ENCODE data around the gene CAMK2D.

CAMK2D gene

GRCh38 chr4:113607998-113608397, 153.5 kb downstream of the CAMK2D start:
- Histone ChIP-seq H3K9ac (ENCODE audit: low read depth, low read length) (no peak overlapping the region), H3K4me3 (ENCODE audit: low read depth, low read length) (no peak overlapping the region)

GRCh38 chr4:113607147-113607720, 154.3 kb downstream of the CAMK2D start:
- no peaks in the 10 kb centered on the region for H3K27me3 ChIP-seq (ENCODE audit: control insufficient read depth, insufficient read depth, low read length)
- H3K27ac ChIP-seq (ENCODE audit: low read depth, low read length), result no peak overlapping the region
- no peak overlapping the region for H3K9ac ChIP-seq (ENCODE audit: low read depth, low read length)
- no peaks in the 10 kb centered on the region for H3K4me1 ChIP-seq (ENCODE audit: control insufficient read depth, insufficient read depth, low read length)
- H3K9me3 ChIP-seq (ENCODE audit: control insufficient read depth, insufficient read depth, low read length), result no peaks in the 10 kb centered on the region
- H3K36me3 ChIP-seq (ENCODE audit: control insufficient read depth, insufficient read depth, low read length), result no peaks in the 10 kb centered on the region
- H3K4me3 ChIP-seq (ENCODE audit: low read depth, low read length), result no peak overlapping the region

More at GRCh38 chr4:113607998-113608397, 153.5 kb downstream of the CAMK2D start:
- no peaks in the 10 kb centered on the region for H3K27me3 ChIP-seq (ENCODE audit: control insufficient read depth, insufficient read depth, low read length)
- no peaks in the 10 kb centered on the region for H3K9me3 ChIP-seq (ENCODE audit: control insufficient read depth, insufficient read depth, low read length)
- H3K27ac ChIP-seq (ENCODE audit: low read depth, low read length), result no peak overlapping the region
- no peaks in the 10 kb centered on the region for H3K36me3 ChIP-seq (ENCODE audit: control insufficient read depth, insufficient read depth, low read length)
- H3K4me1 ChIP-seq (ENCODE audit: control insufficient read depth, insufficient read depth, low read length), result no peaks in the 10 kb centered on the region

- H3K27ac ChIP-seq (ENCODE audit: low read depth, low read length), result no peak overlapping the region
- no peaks in the 10 kb centered on the region for H3K4me1 ChIP-seq (ENCODE audit: control insufficient read depth, insufficient read depth, low read length)
- no peak overlapping the region for H3K4me3 ChIP-seq (ENCODE audit: low read depth, low read length)
- H3K9ac ChIP-seq (ENCODE audit: low read depth, low read length), result no peak overlapping the region
- no peaks in the 10 kb centered on the region for H3K9me3 ChIP-seq (ENCODE audit: control insufficient read depth, insufficient read depth, low read length)
- H3K27me3 ChIP-seq (ENCODE audit: control insufficient read depth, insufficient read depth, low read length), result no peaks in the 10 kb centered on the region
- no peaks in the 10 kb centered on the region for H3K36me3 ChIP-seq (ENCODE audit: control insufficient read depth, insufficient read depth, low read length)
Observed at GRCh38 chr4:113604955-113605354, 156.6 kb downstream of the CAMK2D start.

GRCh38 chr4:113603911-113604310, 157.6 kb downstream of the CAMK2D start:
- Histone ChIP-seq H3K4me1 (ENCODE audit: control insufficient read depth, insufficient read depth, low read length) (no peaks in the 10 kb centered on the region), H3K9ac (ENCODE audit: low read depth, low read length) (no peak overlapping the region), H3K36me3 (ENCODE audit: control insufficient read depth, insufficient read depth, low read length) (no peaks in the 10 kb centered on the region), H3K4me3 (ENCODE audit: low read depth, low read length) (no peak overlapping the region), H3K9me3 (ENCODE audit: control insufficient read depth, insufficient read depth, low read length) (no peaks in the 10 kb centered on the region), H3K27ac (ENCODE audit: low read depth, low read length) (no peak overlapping the region), H3K27me3 (ENCODE audit: control insufficient read depth, insufficient read depth, low read length) (no peaks in the 10 kb centered on the region)

- Histone ChIP-seq H3K27ac (ENCODE audit: low read depth, low read length) (no peak overlapping the region), H3K9me3 (ENCODE audit: control insufficient read depth, insufficient read depth, low read length) (no peaks in the 10 kb centered on the region), H3K36me3 (ENCODE audit: control insufficient read depth, insufficient read depth, low read length) (no peaks in the 10 kb centered on the region), H3K4me3 (ENCODE audit: low read depth, low read length) (no peak overlapping the region), H3K4me1 (ENCODE audit: control insufficient read depth, insufficient read depth, low read length) (no peaks in the 10 kb centered on the region), H3K9ac (ENCODE audit: low read depth, low read length) (no peak overlapping the region), H3K27me3 (ENCODE audit: control insufficient read depth, insufficient read depth, low read length) (no peaks in the 10 kb centered on the region)
Observed at GRCh38 chr4:113602646-113603228, 158.8 kb downstream of the CAMK2D start.

- H3K27me3 ChIP-seq (ENCODE audit: control insufficient read depth, insufficient read depth, low read length), result no peaks in the 10 kb centered on the region
- H3K36me3 ChIP-seq (ENCODE audit: control insufficient read depth, insufficient read depth, low read length), result no peaks in the 10 kb centered on the region
- H3K4me3 ChIP-seq (ENCODE audit: low read depth, low read length), result no peak overlapping the region
- no peaks in the 10 kb centered on the region for H3K4me1 ChIP-seq (ENCODE audit: control insufficient read depth, insufficient read depth, low read length)
- H3K9ac ChIP-seq (ENCODE audit: low read depth, low read length), result no peak overlapping the region
- H3K27ac ChIP-seq (ENCODE audit: low read depth, low read length), result no peak overlapping the region
- H3K9me3 ChIP-seq (ENCODE audit: control insufficient read depth, insufficient read depth, low read length), result no peaks in the 10 kb centered on the region
Observed at GRCh38 chr4:113601636-113602035, 159.9 kb downstream of the CAMK2D start.

GRCh38 chr4:113596396-113596795, 165.1 kb downstream of the CAMK2D start:
- Histone ChIP-seq H3K4me1 (ENCODE audit: control insufficient read depth, insufficient read depth, low read length) (no peaks in the 10 kb centered on the region), H3K27ac (ENCODE audit: low read depth, low read length) (no peak overlapping the region), H3K9me3 (ENCODE audit: control insufficient read depth, insufficient read depth, low read length) (no peaks in the 10 kb centered on the region), H3K36me3 (ENCODE audit: control insufficient read depth, insufficient read depth, low read length) (no peaks in the 10 kb centered on the region), H3K4me3 (ENCODE audit: low read depth, low read length) (no peak overlapping the region), H3K9ac (ENCODE audit: low read depth, low read length) (no peak overlapping the region), H3K27me3 (ENCODE audit: control insufficient read depth, insufficient read depth, low read length) (no peaks in the 10 kb centered on the region)

- no peak overlapping the region for H3K4me3 ChIP-seq (ENCODE audit: low read depth, low read length)
- no peaks in the 10 kb centered on the region for H3K9me3 ChIP-seq (ENCODE audit: control insufficient read depth, insufficient read depth, low read length)
- no peaks in the 10 kb centered on the region for H3K36me3 ChIP-seq (ENCODE audit: control insufficient read depth, insufficient read depth, low read length)
- no peaks in the 10 kb centered on the region for H3K4me1 ChIP-seq (ENCODE audit: control insufficient read depth, insufficient read depth, low read length)
- H3K27ac ChIP-seq (ENCODE audit: low read depth, low read length), result no peak overlapping the region
- no peak overlapping the region for H3K9ac ChIP-seq (ENCODE audit: low read depth, low read length)
- no peaks in the 10 kb centered on the region for H3K27me3 ChIP-seq (ENCODE audit: control insufficient read depth, insufficient read depth, low read length)
Observed at GRCh38 chr4:113594231-113594556, 167.3 kb downstream of the CAMK2D start.

- H3K9ac ChIP-seq (ENCODE audit: low read depth, low read length), result no peak overlapping the region
Observed at GRCh38 chr4:113593400-113594230, 167.9 kb downstream of the CAMK2D start.

GRCh38 chr4:113591982-113592381, 169.6 kb downstream of the CAMK2D start:
- H3K36me3 ChIP-seq (ENCODE audit: control insufficient read depth, insufficient read depth, low read length), result no peaks in the 10 kb centered on the region
- no peak overlapping the region for H3K9ac ChIP-seq (ENCODE audit: low read depth, low read length)
- no peak overlapping the region for H3K27ac ChIP-seq (ENCODE audit: low read depth, low read length)
- H3K4me3 ChIP-seq (ENCODE audit: low read depth, low read length), result no peak overlapping the region
- no peaks in the 10 kb centered on the region for H3K9me3 ChIP-seq (ENCODE audit: control insufficient read depth, insufficient read depth, low read length)
- no peaks in the 10 kb centered on the region for H3K27me3 ChIP-seq (ENCODE audit: control insufficient read depth, insufficient read depth, low read length)
- no peaks in the 10 kb centered on the region for H3K4me1 ChIP-seq (ENCODE audit: control insufficient read depth, insufficient read depth, low read length)

More at GRCh38 chr4:113593400-113594230, 167.9 kb downstream of the CAMK2D start:
- Histone ChIP-seq H3K36me3 (ENCODE audit: control insufficient read depth, insufficient read depth, low read length) (no peaks in the 10 kb centered on the region), H3K4me3 (ENCODE audit: low read depth, low read length) (no peak overlapping the region), H3K9me3 (ENCODE audit: control insufficient read depth, insufficient read depth, low read length) (no peaks in the 10 kb centered on the region), H3K27me3 (ENCODE audit: control insufficient read depth, insufficient read depth, low read length) (no peaks in the 10 kb centered on the region), H3K27ac (ENCODE audit: low read depth, low read length) (no peak overlapping the region), H3K4me1 (ENCODE audit: control insufficient read depth, insufficient read depth, low read length) (no peaks in the 10 kb centered on the region)
